ENCODE measurements around the gene UNC5C.

The UNC5C gene

GRCh38 chr4:95348418-95348817, 200.4 kb downstream of the UNC5C start:
- DNase-seq (ENCODE audit: low read depth in 2 of 2) = no peak

GRCh38 chr4:95343235-95343634, 205.5 kb downstream of the UNC5C start:
- DNase-seq (ENCODE audit: low read depth in 2 of 2) = no peak

- DNase-seq (ENCODE audit: low read depth in 2 of 2) = no peak
Observed at GRCh38 chr4:95340191-95340590, 208.6 kb downstream of the UNC5C start.

GRCh38 chr4:95325665-95326064, 223.1 kb downstream of the UNC5C start:
- no peak for DNase-seq (ENCODE audit: low read depth in 2 of 2)

- DNase-seq (ENCODE audit: low read depth in 2 of 2) = no peak
Observed at GRCh38 chr4:95319169-95319568, 229.6 kb downstream of the UNC5C start.

- DNase-seq (ENCODE audit: low read depth in 2 of 2) = no peak
Observed at GRCh38 chr4:95318483-95318882, 230.3 kb downstream of the UNC5C start.

- no peak for DNase-seq (ENCODE audit: low read depth in 2 of 2)
Observed at GRCh38 chr4:95318044-95318443, 230.7 kb downstream of the UNC5C start.

GRCh38 chr4:95317085-95317793, 231.5 kb downstream of the UNC5C start:
- no peak for DNase-seq (ENCODE audit: low read depth in 2 of 2)

GRCh38 chr4:95314573-95314972, 234.2 kb downstream of the UNC5C start:
- DNase-seq (ENCODE audit: low read depth in 2 of 2) = no peak

GRCh38 chr4:95304898-95305297, 243.9 kb downstream of the UNC5C start:
- DNase-seq (ENCODE audit: low read depth in 2 of 2) = no peak

- DNase-seq (ENCODE audit: low read depth in 2 of 2) = no peak
Observed at GRCh38 chr4:95300304-95300703, 248.5 kb downstream of the UNC5C start.

GRCh38 chr4:95296052-95296451, 252.7 kb downstream of the UNC5C start:
- DNase-seq (ENCODE audit: low read depth in 2 of 2) = no peak

GRCh38 chr4:95295157-95295556, 253.6 kb downstream of the UNC5C start:
- no peak for DNase-seq (ENCODE audit: low read depth in 2 of 2)

- DNase-seq (ENCODE audit: low read depth in 2 of 2) = no peak
Observed at GRCh38 chr4:95294321-95294720, 254.5 kb downstream of the UNC5C start.

- DNase-seq (ENCODE audit: low read depth in 2 of 2) = no peak
Observed at GRCh38 chr4:95293014-95293413, 255.8 kb downstream of the UNC5C start.

- DNase-seq (ENCODE audit: low read depth in 2 of 2) = no peak
Observed at GRCh38 chr4:95290702-95291101, 258.1 kb downstream of the UNC5C start.

- no peak for DNase-seq (ENCODE audit: low read depth in 2 of 2)
Observed at GRCh38 chr4:95289028-95289634, 259.6 kb downstream of the UNC5C start.

- no peak for DNase-seq (ENCODE audit: low read depth in 2 of 2)
Observed at GRCh38 chr4:95288552-95288951, 260.2 kb downstream of the UNC5C start.

GRCh38 chr4:95285797-95286196, 263.0 kb downstream of the UNC5C start:
- DNase-seq (ENCODE audit: low read depth in 2 of 2) = no peak

GRCh38 chr4:95284655-95285054, 264.1 kb downstream of the UNC5C start:
- DNase-seq (ENCODE audit: low read depth in 2 of 2) = no peak

- no peak for DNase-seq (ENCODE audit: low read depth in 2 of 2)
Observed at GRCh38 chr4:95283320-95283719, 265.5 kb downstream of the UNC5C start.

GRCh38 chr4:95272797-95273196, 276.0 kb downstream of the UNC5C start:
- no peak for DNase-seq (ENCODE audit: low read depth in 2 of 2)

- DNase-seq (ENCODE audit: low read depth in 2 of 2) = no peak
Observed at GRCh38 chr4:95272036-95272435, 276.7 kb downstream of the UNC5C start.

Data from stimulated activated CD8-positive, alpha-beta memory T cell treated with anti-CD3 and anti-CD28 coated beads, Interleukin-2, amount 100 ng/mL, for 1 hour (primary cell).